Nephron progenitor cell (in vitro differentiated cells): ENCODE results near the gene RNF167.

ENCODE experiments used
- DNase-seq: peaks from one replicate; pipeline ENCODE4 v3.0.0; 2021
- H3K27ac Mint-ChIP-seq: 2 replicates; pipeline ENCODE4 v1.8.0; 2021; ENCODE audit warnings: mild to moderate bottlenecking, moderate library complexity, mixed read lengths
- H3K27me3 Mint-ChIP-seq: 2 replicates; pipeline ENCODE4 v1.8.0; 2021; ENCODE audit warnings: mild to moderate bottlenecking, low read depth, mixed read lengths; ENCODE audit not compliant: poor library complexity
- H3K36me3 Mint-ChIP-seq: 2 replicates; pipeline ENCODE4 v1.8.0; 2021; ENCODE audit warnings: low read depth, mixed read lengths
- H3K4me1 Mint-ChIP-seq: 2 replicates; pipeline ENCODE4 v1.8.0; 2021; ENCODE audit warnings: mixed read lengths
- H3K4me3 Mint-ChIP-seq: 2 replicates; pipeline ENCODE4 v1.8.0; 2021; ENCODE audit warnings: mild to moderate bottlenecking, moderate library complexity, mixed read lengths
- H3K9me3 Mint-ChIP-seq: 2 replicates; pipeline ENCODE4 v1.8.0; 2021; ENCODE audit warnings: mild to moderate bottlenecking, moderate library complexity, mixed read lengths
- CTCF ChIP-seq: fragments of 200-600 bp; sonication (generic); IDR thresholded peaks from 2 replicates; pipeline ENCODE4 v1.5.0; 2021; ENCODE audit warnings: antibody characterized with exemption

The RNF167 gene

DNA sequence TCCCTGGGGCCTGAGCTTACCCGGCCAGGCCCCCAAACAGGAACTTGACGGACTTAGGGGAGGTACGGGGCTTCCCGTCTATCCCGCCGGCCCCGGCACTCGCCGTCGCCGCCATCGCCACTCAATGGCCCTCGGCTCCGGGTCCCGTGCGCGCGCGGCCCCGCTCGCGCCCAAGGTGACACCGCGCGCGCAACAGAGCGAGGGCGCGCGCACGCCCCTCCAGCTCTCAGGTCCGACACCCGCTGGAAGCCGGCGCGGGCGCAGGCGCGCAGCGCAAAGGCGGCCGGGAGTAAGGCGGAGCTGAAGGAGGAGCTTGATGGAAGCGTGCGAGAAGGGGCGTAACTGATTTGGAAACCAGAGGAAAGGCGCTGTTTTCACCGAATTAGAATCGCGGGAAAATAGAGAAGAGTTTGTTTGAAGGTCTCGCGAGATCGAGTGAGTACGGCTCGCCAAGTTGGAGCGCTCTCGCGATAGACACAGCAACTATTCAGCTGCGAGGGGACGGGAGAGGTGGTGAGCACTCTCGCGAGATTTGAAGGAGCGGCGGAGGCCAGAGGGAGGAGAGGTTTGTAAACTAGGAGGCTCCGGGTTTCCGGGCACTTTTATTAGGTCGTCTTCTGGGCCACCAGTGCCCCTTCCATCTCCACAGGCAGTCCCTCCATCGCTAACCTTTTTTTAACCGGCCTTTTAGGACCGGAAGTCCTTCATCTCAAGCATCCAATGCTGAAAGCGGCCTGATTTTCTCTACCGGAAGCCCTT, at the start of gene RNF167, which contains the start of gene SLC25A11:
Gene RNF167, plus strand, starts transcription at position 473 of the 759 bp plus-strand sequence. CDS start 642 bp downstream, outside the sequence.
Gene SLC25A11, minus strand, starts transcription at position 251 of the 759 bp plus-strand sequence. Its CDS starts 136 bp downstream, at position 115.
- H3K4me3 Mint-ChIP-seq: peak within 1 kb of the TSS; percentile 92
- peak within 1 kb of the TSS; percentile 99 for H3K27ac Mint-ChIP-seq
- DNase-seq: peak; percentile 91
- H3K36me3 Mint-ChIP-seq: peaks cover 31% of the 10 kb centered on the region
- peaks cover 5% of the 10 kb centered on the region for H3K27me3 Mint-ChIP-seq
- no peak for TF ChIP-seq CTCF
- H3K4me1 Mint-ChIP-seq: peaks cover 31% of the 10 kb centered on the region
- no peaks in the 10 kb centered on the region for H3K9me3 Mint-ChIP-seq

GRCh38 chr17:4891411-4892410, 48.4 kb upstream of the RNF167 start:
- TF ChIP-seq CTCF: no peak
- H3K27ac Mint-ChIP-seq: no peak overlapping the region
- peaks cover 29% of the 10 kb centered on the region for H3K36me3 Mint-ChIP-seq
- H3K4me1 Mint-ChIP-seq: peaks cover 40% of the 10 kb centered on the region
- no peak for DNase-seq
- H3K27me3 Mint-ChIP-seq: peaks cover 4% of the 10 kb centered on the region
- no peaks in the 10 kb centered on the region for H3K9me3 Mint-ChIP-seq
- no peak overlapping the region for H3K4me3 Mint-ChIP-seq

- TF ChIP-seq CTCF: no peak
- DNase-seq: peak; percentile 75
- Mint-ChIP-seq H3K36me3 (peaks cover 29% of the 10 kb centered on the region), H3K9me3 (no peaks in the 10 kb centered on the region), H3K4me1 (peaks cover 47% of the 10 kb centered on the region), H3K27me3 (peaks cover 7% of the 10 kb centered on the region), H3K4me3 (peak overlapping the region; percentile 75), H3K27ac (peak overlapping the region; percentile 95)
These were observed 47.4 kb upstream of the RNF167 start for GRCh38 chr17:4892499-4893221.

GRCh38 chr17:4893272-4893671, 46.8 kb upstream of the RNF167 start:
- no peak for TF ChIP-seq CTCF
- peaks cover 7% of the 10 kb centered on the region for H3K27me3 Mint-ChIP-seq
- H3K27ac Mint-ChIP-seq: peak overlapping the region; percentile 36
- H3K4me3 Mint-ChIP-seq: no peak overlapping the region
- no peak for DNase-seq
- H3K36me3 Mint-ChIP-seq: peaks cover 29% of the 10 kb centered on the region
- peaks cover 52% of the 10 kb centered on the region for H3K4me1 Mint-ChIP-seq
- no peaks in the 10 kb centered on the region for H3K9me3 Mint-ChIP-seq

DNA sequence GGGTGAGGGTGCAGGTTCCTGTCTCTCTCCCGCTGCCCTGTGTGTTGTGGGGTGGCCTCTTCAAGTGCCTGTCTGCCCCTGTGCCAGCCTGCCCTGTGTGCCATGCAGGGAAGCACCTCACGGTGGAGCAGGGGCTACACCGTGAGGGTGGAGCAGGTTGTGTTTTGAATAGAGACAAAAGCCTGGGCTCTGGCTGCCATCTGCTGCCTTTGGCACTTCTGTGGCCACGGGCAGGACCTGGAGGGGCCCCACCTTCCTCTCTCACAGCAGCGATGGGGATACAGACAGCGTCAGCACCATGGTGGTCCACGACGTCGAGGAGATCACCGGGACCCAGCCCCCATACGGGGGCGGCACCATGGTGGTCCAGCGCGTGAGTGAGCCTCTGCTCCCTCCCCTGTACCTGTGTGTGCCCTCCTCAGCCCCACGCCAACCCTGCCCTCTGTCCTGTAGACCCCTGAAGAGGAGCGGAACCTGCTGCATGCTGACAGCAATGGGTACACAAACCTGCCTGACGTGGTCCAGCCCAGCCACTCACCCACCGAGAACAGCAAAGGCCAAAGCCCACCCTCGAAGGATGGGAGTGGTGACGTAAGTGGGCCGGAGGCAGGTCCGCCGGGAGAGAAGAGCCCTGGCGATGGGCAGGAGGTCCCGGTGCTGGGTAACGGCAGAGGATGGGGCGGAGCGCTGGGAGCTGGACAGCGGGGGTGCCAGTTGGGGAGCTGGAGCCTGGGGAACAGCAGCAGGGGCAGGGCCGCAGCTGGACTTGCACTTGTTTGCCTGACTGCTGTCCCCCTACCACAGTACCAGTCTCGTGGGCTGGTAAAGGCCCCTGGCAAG, 46.1 kb upstream of the RNF167 start:
- no peak for DNase-seq
- Mint-ChIP-seq H3K27ac (no peak overlapping the region), H3K9me3 (no peaks in the 10 kb centered on the region), H3K4me3 (no peak overlapping the region), H3K36me3 (peaks cover 28% of the 10 kb centered on the region), H3K4me1 (peaks cover 56% of the 10 kb centered on the region), H3K27me3 (peaks cover 7% of the 10 kb centered on the region)
- no peak for TF ChIP-seq CTCF
